Measurements from ENCODE around the gene TNS3.

Gene TNS3

GRCh38 chr7:47377741-47378140 is 204.2 kb downstream of the TNS3 start:
- Histone ChIP-seq H4K91ac (ENCODE audit: low read length) (no peak overlapping the region), H4K8ac (ENCODE audit: low read length) (no peak overlapping the region), H3K4me3 (ENCODE audit: insufficient read depth in 1 of 2, low read depth in 1 of 2, low read length in 2 of 2) (no peak overlapping the region), H3K9me3 (ENCODE audit: control insufficient read depth, low read length) (no peaks in the 10 kb centered on the region), H3K14ac (ENCODE audit: low read length in 2 of 2) (peak overlapping the region in 1 of 2 experiments; percentile 44), H2BK12ac (ENCODE audit: low read length in 2 of 2) (no peak overlapping the region), H2AFZ (ENCODE audit: low read depth, low read length) (no peak overlapping the region), H3K36me3 (ENCODE audit: control insufficient read depth in 1 of 2, insufficient read depth in 2 of 2, low read depth in 1 of 2, low read length in 2 of 2) (peaks cover 0 to 21% of the 10 kb centered on the region in 2 experiments), H2BK15ac (ENCODE audit: low read depth, poor library complexity, severe bottlenecking) (no peak overlapping the region), H3K79me1 (replicated peaks; ENCODE audit: low read length, poor library complexity, severe bottlenecking) (peaks cover 25% of the 10 kb centered on the region), H3K4me2 (ENCODE audit: low read length, poor library complexity, severe bottlenecking) (no peak overlapping the region), H3K4ac (ENCODE audit: low read depth in 1 of 2, low read length in 2 of 2) (no peak overlapping the region), H3K9ac (ENCODE audit: low read length) (no peak overlapping the region), H3K23ac (ENCODE audit: low read length in 2 of 2) (no peak overlapping the region), H3K27me3 (ENCODE audit: control insufficient read depth in 1 of 2, insufficient read depth in 1 of 2, low read length in 2 of 2) (peaks cover 0 to 84% of the 10 kb centered on the region in 2 experiments), H2BK5ac (ENCODE audit: low read depth, low read length, poor library complexity, severe bottlenecking) (no peak overlapping the region), H2BK120ac (ENCODE audit: low read depth, low read length) (no peak overlapping the region), H3K18ac (ENCODE audit: low read depth in 1 of 2, low read length in 2 of 2) (no peak overlapping the region), H3K4me1 (ENCODE audit: control insufficient read depth, insufficient read depth, low read depth, low read length) (peaks cover 46% of the 10 kb centered on the region), H2AK5ac (ENCODE audit: low read length, severe bottlenecking) (no peak overlapping the region), H3K27ac (ENCODE audit: low read length, poor library complexity, severe bottlenecking) (no peak overlapping the region)
- no peak for DNase-seq
- WGBS = 88% methylated on average over 4 of the region's 4 CpGs

DNA sequence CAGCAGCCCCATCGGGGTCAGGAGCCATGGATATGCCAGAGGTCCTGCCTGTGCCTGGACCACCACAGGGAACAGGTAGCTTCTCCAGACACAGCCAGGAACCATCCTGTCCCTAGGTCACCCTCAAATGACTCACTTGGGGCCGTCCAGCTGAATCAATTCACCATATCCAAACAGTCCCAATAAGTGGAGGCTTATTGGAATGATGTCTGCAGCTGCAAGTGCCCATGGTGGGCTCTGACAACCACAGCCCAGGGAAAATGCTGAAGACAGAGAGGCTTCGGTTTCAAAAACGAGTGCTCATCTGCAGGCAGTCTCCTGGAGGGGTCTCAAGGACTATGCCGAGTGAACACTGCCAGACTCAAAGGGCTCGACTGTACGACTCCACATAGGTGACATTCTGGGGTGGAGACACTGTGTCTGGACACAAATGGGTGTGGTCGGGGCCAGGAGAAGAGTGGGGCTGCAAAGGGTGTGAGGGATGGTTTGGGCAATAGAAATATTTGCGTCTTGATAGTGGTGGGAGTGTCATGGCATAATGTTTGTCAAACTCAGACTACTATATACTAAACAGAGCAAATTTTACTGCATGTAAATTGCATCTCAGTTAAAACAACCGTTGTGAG is 204.8 kb downstream of the TNS3 start:
- Histone ChIP-seq H3K9me3 (ENCODE audit: control insufficient read depth, low read length) (no peaks in the 10 kb centered on the region), H2AK5ac (ENCODE audit: low read length, severe bottlenecking) (no peak overlapping the region), H3K36me3 (ENCODE audit: control insufficient read depth in 1 of 2, insufficient read depth in 2 of 2, low read depth in 1 of 2, low read length in 2 of 2) (peaks cover 0 to 17% of the 10 kb centered on the region in 2 experiments), H3K4ac (ENCODE audit: low read depth in 1 of 2, low read length in 2 of 2) (no peak overlapping the region), H3K79me1 (replicated peaks; ENCODE audit: low read length, poor library complexity, severe bottlenecking) (peaks cover 24% of the 10 kb centered on the region), H3K4me1 (ENCODE audit: control insufficient read depth, insufficient read depth, low read depth, low read length) (peaks cover 48% of the 10 kb centered on the region), H4K8ac (ENCODE audit: low read length) (no peak overlapping the region), H3K9ac (ENCODE audit: low read length) (no peak overlapping the region), H3K14ac (ENCODE audit: low read length in 2 of 2) (no peak overlapping the region), H3K4me3 (ENCODE audit: insufficient read depth in 1 of 2, low read depth in 1 of 2, low read length in 2 of 2) (no peak overlapping the region), H3K27ac (ENCODE audit: low read length, poor library complexity, severe bottlenecking) (no peak overlapping the region), H3K23ac (ENCODE audit: low read length in 2 of 2) (no peak overlapping the region), H3K27me3 (ENCODE audit: control insufficient read depth in 1 of 2, insufficient read depth in 1 of 2, low read length in 2 of 2) (peaks cover 0 to 80% of the 10 kb centered on the region in 2 experiments), H2BK15ac (ENCODE audit: low read depth, poor library complexity, severe bottlenecking) (no peak overlapping the region), H3K18ac (ENCODE audit: low read depth in 1 of 2, low read length in 2 of 2) (no peak overlapping the region), H4K91ac (ENCODE audit: low read length) (no peak overlapping the region), H2BK120ac (ENCODE audit: low read depth, low read length) (no peak overlapping the region), H2BK5ac (ENCODE audit: low read depth, low read length, poor library complexity, severe bottlenecking) (no peak overlapping the region), H2AFZ (ENCODE audit: low read depth, low read length) (no peak overlapping the region), H3K4me2 (ENCODE audit: low read length, poor library complexity, severe bottlenecking) (no peak overlapping the region), H2BK12ac (ENCODE audit: low read length in 2 of 2) (no peak overlapping the region)
- no peak for DNase-seq
- 93% methylated on average over 8 of the region's 10 CpGs for WGBS

- no peak overlapping the region for H4K8ac ChIP-seq (ENCODE audit: low read length)
- H2BK15ac ChIP-seq (ENCODE audit: low read depth, poor library complexity, severe bottlenecking) = no peak overlapping the region
- no peak overlapping the region for H3K23ac ChIP-seq (ENCODE audit: low read length in 2 of 2)
- H3K36me3 ChIP-seq (ENCODE audit: control insufficient read depth in 1 of 2, insufficient read depth in 2 of 2, low read depth in 1 of 2, low read length in 2 of 2) = peaks cover 0 to 12% of the 10 kb centered on the region in 2 experiments
- H3K18ac ChIP-seq (ENCODE audit: low read depth in 1 of 2, low read length in 2 of 2) = no peak overlapping the region
- no peak overlapping the region for H2AK5ac ChIP-seq (ENCODE audit: low read length, severe bottlenecking)
- peaks cover 25% of the 10 kb centered on the region for H3K79me1 ChIP-seq (replicated peaks; ENCODE audit: low read length, poor library complexity, severe bottlenecking)
- no peak overlapping the region for H3K14ac ChIP-seq (ENCODE audit: low read length in 2 of 2)
- peaks cover 47% of the 10 kb centered on the region for H3K4me1 ChIP-seq (ENCODE audit: control insufficient read depth, insufficient read depth, low read depth, low read length)
- H2BK120ac ChIP-seq (ENCODE audit: low read depth, low read length) = no peak overlapping the region
- H3K27me3 ChIP-seq (ENCODE audit: control insufficient read depth in 1 of 2, insufficient read depth in 1 of 2, low read length in 2 of 2) = peaks cover 0 to 75% of the 10 kb centered on the region in 2 experiments
- H3K4me2 ChIP-seq (ENCODE audit: low read length, poor library complexity, severe bottlenecking) = no peak overlapping the region
- H3K27ac ChIP-seq (ENCODE audit: low read length, poor library complexity, severe bottlenecking) = peak overlapping the region; percentile 41
- DNase-seq = peak; percentile 51
- no peak overlapping the region for H2BK5ac ChIP-seq (ENCODE audit: low read depth, low read length, poor library complexity, severe bottlenecking)
- H2BK12ac ChIP-seq (ENCODE audit: low read length in 2 of 2) = no peak overlapping the region
- no peak overlapping the region for H3K4ac ChIP-seq (ENCODE audit: low read depth in 1 of 2, low read length in 2 of 2)
- no peaks in the 10 kb centered on the region for H3K9me3 ChIP-seq (ENCODE audit: control insufficient read depth, low read length)
- H3K4me3 ChIP-seq (ENCODE audit: insufficient read depth in 1 of 2, low read depth in 1 of 2, low read length in 2 of 2) = no peak overlapping the region
- no peak overlapping the region for H3K9ac ChIP-seq (ENCODE audit: low read length)
- no peak overlapping the region for H4K91ac ChIP-seq (ENCODE audit: low read length)
- WGBS = 71% methylated on average over 10 of the region's 11 CpGs
- H2AFZ ChIP-seq (ENCODE audit: low read depth, low read length) = no peak overlapping the region
These were observed 206.6 kb downstream of the TNS3 start for GRCh38 chr7:47375121-47375938.

DNA sequence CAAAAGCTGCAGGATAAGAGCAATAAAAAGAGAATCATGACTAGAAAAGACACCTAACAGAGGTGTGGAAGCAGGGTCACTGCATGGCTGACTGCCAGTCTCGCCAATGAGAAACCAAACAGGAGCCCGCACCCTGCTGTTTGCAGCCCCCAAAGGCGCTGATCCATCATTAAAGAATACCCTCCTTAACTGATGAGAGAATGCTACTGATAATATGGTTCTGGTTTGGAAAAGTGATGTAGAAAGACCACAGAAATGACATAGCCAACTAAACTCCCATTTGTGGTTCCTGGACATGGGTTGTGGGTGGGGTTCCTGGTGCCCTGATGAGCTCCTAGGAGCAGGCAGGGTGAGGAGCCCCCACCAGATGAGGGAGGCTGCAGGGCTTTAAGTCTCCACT is 207.4 kb downstream of the TNS3 start:
- Histone ChIP-seq H4K91ac (ENCODE audit: low read length) (no peak overlapping the region), H2AFZ (ENCODE audit: low read depth, low read length) (no peak overlapping the region), H4K8ac (ENCODE audit: low read length) (no peak overlapping the region), H2BK5ac (ENCODE audit: low read depth, low read length, poor library complexity, severe bottlenecking) (no peak overlapping the region), H3K9me3 (ENCODE audit: control insufficient read depth, low read length) (no peaks in the 10 kb centered on the region), H3K14ac (ENCODE audit: low read length in 2 of 2) (no peak overlapping the region), H2AK5ac (ENCODE audit: low read length, severe bottlenecking) (no peak overlapping the region), H2BK120ac (ENCODE audit: low read depth, low read length) (no peak overlapping the region), H3K4me3 (ENCODE audit: insufficient read depth in 1 of 2, low read depth in 1 of 2, low read length in 2 of 2) (no peak overlapping the region), H3K23ac (ENCODE audit: low read length in 2 of 2) (no peak overlapping the region), H3K27me3 (ENCODE audit: control insufficient read depth in 1 of 2, insufficient read depth in 1 of 2, low read length in 2 of 2) (peaks cover 0 to 76% of the 10 kb centered on the region in 2 experiments), H3K4me2 (ENCODE audit: low read length, poor library complexity, severe bottlenecking) (no peak overlapping the region), H3K36me3 (ENCODE audit: control insufficient read depth in 1 of 2, insufficient read depth in 2 of 2, low read depth in 1 of 2, low read length in 2 of 2) (peaks cover 0 to 12% of the 10 kb centered on the region in 2 experiments), H3K4me1 (ENCODE audit: control insufficient read depth, insufficient read depth, low read depth, low read length) (peaks cover 41% of the 10 kb centered on the region), H3K18ac (ENCODE audit: low read depth in 1 of 2, low read length in 2 of 2) (no peak overlapping the region), H2BK12ac (ENCODE audit: low read length in 2 of 2) (no peak overlapping the region), H2BK15ac (ENCODE audit: low read depth, poor library complexity, severe bottlenecking) (no peak overlapping the region), H3K4ac (ENCODE audit: low read depth in 1 of 2, low read length in 2 of 2) (no peak overlapping the region), H3K9ac (ENCODE audit: low read length) (no peak overlapping the region), H3K79me1 (replicated peaks; ENCODE audit: low read length, poor library complexity, severe bottlenecking) (peaks cover 25% of the 10 kb centered on the region), H3K27ac (ENCODE audit: low read length, poor library complexity, severe bottlenecking) (no peak overlapping the region)
- no peak for DNase-seq
- 91% methylated on average over 2 of the region's 3 CpGs for WGBS

Measured in mesenchymal stem cell (in vitro differentiated cells and primary cell).